Measurements from ENCODE around the gene PAPPA2. TPM values are rescaled to one million over a fixed set of nuclear protein-coding genes. Genes with fewer than 3 reads are reported as not detected.
A peak's percentile ranks its signal among the peaks of the same experiment; 100 is the strongest.

PAPPA2 gene
- total RNA-seq, 6 donors from 2014 or later = under 0.01 to 2.4 (median 0.45) TPM

GRCh38 chr1:176800978-176801513, 338.1 kb downstream of the PAPPA2 start:
- H3K9me3 ChIP-seq = no peaks in the 10 kb centered on the region
- H3K36me3 ChIP-seq = no peaks in the 10 kb centered on the region
- DNase-seq (no peak), ATAC-seq (ENCODE audit: low FRiP score in 2 of 2) (peak in 1 of 2 donors; percentile 9)
- 64 to 69% methylated on average over 5 of the region's 5 CpGs for WGBS, 2 donors
- no peaks in the 10 kb centered on the region for H3K27me3 ChIP-seq
- no peaks in the 10 kb centered on the region for H3K4me1 ChIP-seq
- TF ChIP-seq POLR2AphosphoS5 (IDR thresholded peaks at IDR 0.05) (no peak), EP300 (IDR thresholded peaks at IDR 0.05) (no peak), CTCF (IDR thresholded peaks at IDR 0.05) (no peak), POLR2A (IDR thresholded peaks at IDR 0.05) (no peak)
- H3K27ac ChIP-seq = no peak overlapping the region
- no peak overlapping the region for H3K4me3 ChIP-seq

GRCh38 chr1:176801514-176802020, 338.6 kb downstream of the PAPPA2 start:
- Histone ChIP-seq H3K4me1 (no peaks in the 10 kb centered on the region), H3K36me3 (no peaks in the 10 kb centered on the region), H3K4me3 (no peak overlapping the region), H3K27me3 (no peaks in the 10 kb centered on the region), H3K27ac (no peak overlapping the region), H3K9me3 (no peaks in the 10 kb centered on the region)
- peak; percentile 19 to 95 for ATAC-seq (ENCODE audit: low FRiP score in 2 of 2)
- WGBS, 2 donors = 26 to 30% methylated on average over 5 of the region's 5 CpGs
- DNase-seq = no peak
- TF ChIP-seq POLR2A (IDR thresholded peaks at IDR 0.05) (no peak), EP300 (IDR thresholded peaks at IDR 0.05) (no peak), POLR2AphosphoS5 (IDR thresholded peaks at IDR 0.05) (no peak), CTCF (IDR thresholded peaks at IDR 0.05) (no peak)

GRCh38 chr1:176802316-176802715, 339.3 kb downstream of the PAPPA2 start:
- TF ChIP-seq POLR2AphosphoS5 (IDR thresholded peaks at IDR 0.05) (no peak), CTCF (IDR thresholded peaks at IDR 0.05) (no peak)
- Histone ChIP-seq H3K4me1 (no peaks in the 10 kb centered on the region), H3K4me3 (no peak overlapping the region), H3K9me3 (no peaks in the 10 kb centered on the region), H3K27me3 (no peaks in the 10 kb centered on the region), H3K27ac (no peak overlapping the region), H3K36me3 (no peaks in the 10 kb centered on the region)
- no peak for DNase-seq
- no peak for ATAC-seq (ENCODE audit: low FRiP score in 2 of 2)
- WGBS, 2 donors = 59 to 73% methylated on average over 2 of the region's 2 CpGs

- Histone ChIP-seq H3K9me3 (no peaks in the 10 kb centered on the region), H3K27ac (no peak overlapping the region), H3K27me3 (no peaks in the 10 kb centered on the region), H3K36me3 (no peaks in the 10 kb centered on the region), H3K4me1 (no peaks in the 10 kb centered on the region), H3K4me3 (no peak overlapping the region)
- DNase-seq (no peak), ATAC-seq (ENCODE audit: low FRiP score in 2 of 2) (no peak)
- 40 to 59% methylated on average over 5 of the region's 5 CpGs for WGBS, 2 donors
- no peak for TF ChIP-seq POLR2AphosphoS5 (IDR thresholded peaks at IDR 0.05)
- TF ChIP-seq CTCF (IDR thresholded peaks at IDR 0.05) = no peak
- TF ChIP-seq POLR2A (IDR thresholded peaks at IDR 0.05) = no peak
- TF ChIP-seq EP300 (IDR thresholded peaks at IDR 0.05) = no peak
Measured at GRCh38 chr1:176803042-176803441, 340.1 kb downstream of the PAPPA2 start.

- DNase-seq = no peak
- Histone ChIP-seq H3K9me3 (no peaks in the 10 kb centered on the region), H3K4me3 (no peak overlapping the region), H3K27ac (no peak overlapping the region), H3K36me3 (no peaks in the 10 kb centered on the region), H3K27me3 (no peaks in the 10 kb centered on the region), H3K4me1 (no peaks in the 10 kb centered on the region)
- no peak for ATAC-seq (ENCODE audit: low FRiP score in 2 of 2)
- TF ChIP-seq POLR2A (IDR thresholded peaks at IDR 0.05) = no peak
- TF ChIP-seq EP300 (IDR thresholded peaks at IDR 0.05) = no peak
- TF ChIP-seq CTCF (IDR thresholded peaks at IDR 0.05) = no peak
- TF ChIP-seq POLR2AphosphoS5 (IDR thresholded peaks at IDR 0.05) = no peak
Measured at GRCh38 chr1:176803596-176803995, 340.6 kb downstream of the PAPPA2 start.
